BE2C (cell line): ENCODE data around the gene CDH23.

ENCODE experiments used
- DNase-seq: peaks from one replicate; pipeline ENCODE4 v3.0.0-alpha.2; 2020
- H3K27me3 ChIP-seq: fragments of 250-450 bp; sonication (Bioruptor Pico); 2 replicates; pipeline ENCODE4 v1.5.1; 2020; ENCODE audit warnings: mild to moderate bottlenecking
- H3K36me3 ChIP-seq: fragments of 250-450 bp; sonication (Bioruptor Pico); 2 replicates; pipeline ENCODE4 v1.5.1; 2020; ENCODE audit warnings: mild to moderate bottlenecking
- H3K4me1 ChIP-seq: fragments of 250-450 bp; sonication (Bioruptor Pico); 2 replicates; pipeline ENCODE4 v1.5.1; 2020
- H3K4me3 ChIP-seq: 2 replicates; pipeline ENCODE4 v1.5.1; 2011; ENCODE audit warnings: low read depth, low read length
- H3K9me3 ChIP-seq: fragments of 250-450 bp; sonication (Bioruptor Pico); 2 replicates; pipeline ENCODE4 v1.5.1; 2020
- TF ChIP-seq, protein P1 (sequence below): IDR thresholded peaks from 2 replicates; pipeline ENCODE4 v1.5.1; 2012; ENCODE audit warnings: mild to moderate bottlenecking, low read depth, low read length

The CDH23 gene

GRCh38 chr10:71494476-71494875 lies 97.8 kb downstream of the CDH23 start:
- no peak overlapping the region for H3K4me3 ChIP-seq
- TF ChIP-seq, protein P1, sequence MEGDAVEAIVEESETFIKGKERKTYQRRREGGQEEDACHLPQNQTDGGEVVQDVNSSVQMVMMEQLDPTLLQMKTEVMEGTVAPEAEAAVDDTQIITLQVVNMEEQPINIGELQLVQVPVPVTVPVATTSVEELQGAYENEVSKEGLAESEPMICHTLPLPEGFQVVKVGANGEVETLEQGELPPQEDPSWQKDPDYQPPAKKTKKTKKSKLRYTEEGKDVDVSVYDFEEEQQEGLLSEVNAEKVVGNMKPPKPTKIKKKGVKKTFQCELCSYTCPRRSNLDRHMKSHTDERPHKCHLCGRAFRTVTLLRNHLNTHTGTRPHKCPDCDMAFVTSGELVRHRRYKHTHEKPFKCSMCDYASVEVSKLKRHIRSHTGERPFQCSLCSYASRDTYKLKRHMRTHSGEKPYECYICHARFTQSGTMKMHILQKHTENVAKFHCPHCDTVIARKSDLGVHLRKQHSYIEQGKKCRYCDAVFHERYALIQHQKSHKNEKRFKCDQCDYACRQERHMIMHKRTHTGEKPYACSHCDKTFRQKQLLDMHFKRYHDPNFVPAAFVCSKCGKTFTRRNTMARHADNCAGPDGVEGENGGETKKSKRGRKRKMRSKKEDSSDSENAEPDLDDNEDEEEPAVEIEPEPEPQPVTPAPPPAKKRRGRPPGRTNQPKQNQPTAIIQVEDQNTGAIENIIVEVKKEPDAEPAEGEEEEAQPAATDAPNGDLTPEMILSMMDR: no peak

DNA sequence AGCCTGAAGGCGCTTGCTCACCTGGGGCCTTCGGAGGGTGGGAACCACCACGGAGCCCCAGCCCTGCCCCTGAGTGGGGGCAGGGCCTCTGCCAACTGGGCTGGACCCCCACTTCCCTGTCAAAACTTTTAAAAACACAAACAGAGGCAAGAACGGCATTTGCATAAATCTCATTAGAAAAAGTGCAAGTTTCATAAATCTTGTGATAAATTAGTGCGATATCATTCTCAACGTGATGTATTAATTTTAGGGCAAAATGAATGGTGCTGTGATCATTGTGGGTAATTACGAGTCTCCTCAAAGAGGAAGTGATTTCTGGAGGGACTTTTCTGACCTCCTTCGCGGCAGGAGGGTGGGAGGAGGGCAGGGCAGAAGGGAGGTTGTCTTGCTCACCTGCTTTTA lies 98.3 kb downstream of the CDH23 start:
- no peaks in the 10 kb centered on the region for H3K27me3 ChIP-seq
- no peaks in the 10 kb centered on the region for H3K9me3 ChIP-seq
- no peaks in the 10 kb centered on the region for H3K36me3 ChIP-seq
- TF ChIP-seq, protein P1: no peak
- H3K4me1 ChIP-seq: peaks cover 11% of the 10 kb centered on the region
- H3K4me3 ChIP-seq: no peak overlapping the region
- no peak for DNase-seq

More at GRCh38 chr10:71494476-71494875, 97.8 kb downstream of the CDH23 start:
- Histone ChIP-seq H3K27me3 (no peaks in the 10 kb centered on the region), H3K4me1 (peaks cover 11% of the 10 kb centered on the region), H3K36me3 (no peaks in the 10 kb centered on the region), H3K9me3 (no peaks in the 10 kb centered on the region)
- no peak for DNase-seq

DNA sequence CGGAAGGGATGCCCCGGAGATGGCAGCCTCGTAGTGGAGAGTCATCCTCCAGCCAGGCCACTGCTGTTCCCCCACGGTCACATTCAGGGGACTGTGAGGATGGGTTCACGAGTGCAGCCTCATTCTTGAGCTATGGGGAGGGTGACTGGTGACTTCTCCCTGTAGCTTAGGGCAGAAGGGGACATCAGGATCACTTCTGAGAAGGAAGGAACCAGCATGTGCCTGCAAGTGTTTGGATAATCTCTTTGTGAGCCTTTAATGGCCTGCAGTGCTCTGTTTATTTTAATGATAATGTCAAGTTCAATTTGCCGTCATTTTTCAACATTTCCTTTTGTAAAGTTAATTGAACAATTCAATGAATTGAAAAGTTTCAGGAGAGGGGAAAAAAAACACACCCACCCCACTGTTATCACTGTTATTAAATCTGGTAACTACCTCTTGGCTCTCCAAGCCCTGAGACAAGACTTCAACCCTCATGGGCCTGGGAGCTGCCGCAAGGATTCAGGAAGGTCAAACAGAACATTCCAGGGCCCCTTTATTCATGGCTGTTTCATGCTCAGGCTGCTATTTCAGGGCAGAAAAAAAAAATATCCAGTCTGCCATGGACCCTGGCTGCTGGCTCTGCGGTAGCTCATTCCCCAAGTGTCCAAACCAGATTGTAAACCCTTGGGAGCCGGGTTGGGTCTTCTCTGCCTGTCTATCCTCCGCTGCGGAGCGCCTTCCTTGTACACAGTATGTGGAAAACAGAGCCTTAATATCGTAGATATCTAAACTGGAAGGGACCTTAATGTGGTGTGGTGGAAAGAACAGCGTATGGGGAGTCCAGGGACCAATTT lies 100.4 kb downstream of the CDH23 start:
- no peak overlapping the region for H3K4me3 ChIP-seq
- no peak for DNase-seq
- H3K36me3 ChIP-seq: no peaks in the 10 kb centered on the region
- H3K27me3 ChIP-seq: no peaks in the 10 kb centered on the region
- no peaks in the 10 kb centered on the region for H3K9me3 ChIP-seq
- TF ChIP-seq, protein P1: no peak
- H3K4me1 ChIP-seq: peaks cover 11% of the 10 kb centered on the region

- H3K4me3 ChIP-seq: no peak overlapping the region
- TF ChIP-seq, protein P1: no peak
- no peaks in the 10 kb centered on the region for H3K27me3 ChIP-seq
- no peaks in the 10 kb centered on the region for H3K36me3 ChIP-seq
- no peaks in the 10 kb centered on the region for H3K9me3 ChIP-seq
- H3K4me1 ChIP-seq: peaks cover 11% of the 10 kb centered on the region
- DNase-seq: no peak
Measured at GRCh38 chr10:71497763-71498326, 101.1 kb downstream of the CDH23 start.

DNA sequence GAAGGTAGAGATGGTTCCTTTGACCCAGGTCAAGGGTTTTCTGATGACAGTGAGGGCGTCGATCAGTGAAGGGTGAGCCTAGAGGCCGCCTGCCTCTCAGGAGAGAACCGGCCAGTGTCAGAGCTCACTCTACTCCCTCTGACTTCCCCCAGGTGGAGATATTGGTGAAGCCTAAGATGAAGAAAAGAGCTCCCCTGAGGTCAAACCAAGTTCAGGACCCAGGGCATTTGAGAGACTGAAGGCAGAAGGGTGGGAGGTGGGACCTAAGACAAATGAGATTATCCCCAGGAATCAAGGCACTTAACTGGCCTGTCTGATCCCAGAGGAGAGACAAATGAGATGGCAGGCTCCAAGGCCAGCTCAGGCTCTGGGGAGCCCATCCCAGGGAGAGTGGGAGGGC lies 104.7 kb downstream of the CDH23 start:
- peaks cover 11% of the 10 kb centered on the region for H3K4me1 ChIP-seq

More for the DNA sequence above, 104.7 kb downstream of the CDH23 start:
- Histone ChIP-seq H3K4me3 (no peak overlapping the region), H3K36me3 (no peaks in the 10 kb centered on the region), H3K27me3 (no peaks in the 10 kb centered on the region), H3K9me3 (no peaks in the 10 kb centered on the region)
- no peak for DNase-seq
- TF ChIP-seq, protein P1: no peak
